NOMO-1 treated with dmso at 0.1 percent for 144 hours (cell line): Measurements from ENCODE around the gene LYPD1.

ENCODE experiments used
- DNase-seq: peaks from one replicate; lab custom pipeline; 2025; ENCODE audit not compliant: unreplicated experiment; lab: John Stamatoyannopoulos, UW

Gene LYPD1

DNA sequence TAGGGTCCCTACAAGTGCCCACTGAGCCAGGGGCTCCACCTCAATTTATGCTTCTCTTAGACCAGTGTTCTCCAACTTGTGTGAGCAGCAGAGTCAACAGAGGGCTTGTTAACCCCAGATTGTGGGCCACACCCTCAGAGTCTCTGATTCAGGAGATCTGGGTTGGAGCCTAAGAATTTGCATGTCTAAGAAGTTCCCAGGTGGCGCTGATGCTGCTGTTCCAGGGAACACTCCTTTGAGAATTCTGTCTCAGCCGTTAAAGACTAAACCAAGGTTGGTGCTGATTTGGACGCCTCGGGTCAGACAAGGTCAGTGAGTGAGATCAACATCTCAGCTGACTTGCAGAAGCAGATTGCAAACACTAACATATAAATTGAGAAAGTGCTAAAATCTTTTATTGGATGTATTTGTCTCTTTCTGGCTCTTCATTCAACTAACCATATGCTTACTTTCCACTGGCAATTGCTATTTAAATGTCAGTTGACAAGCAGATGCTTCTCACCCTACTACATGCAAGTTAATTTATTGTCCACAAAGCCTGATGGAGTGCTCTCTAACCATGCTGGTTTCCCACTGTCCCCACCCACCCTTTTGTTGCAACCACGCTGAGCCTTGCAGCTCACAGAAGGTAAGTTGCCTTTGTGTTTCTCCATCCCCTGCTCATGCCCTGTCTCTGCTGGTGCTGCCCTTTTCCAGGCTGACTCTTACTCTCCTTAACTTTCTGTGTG lies 31.5 kb downstream of the LYPD1 start:
- DNase-seq: no peak

DNA sequence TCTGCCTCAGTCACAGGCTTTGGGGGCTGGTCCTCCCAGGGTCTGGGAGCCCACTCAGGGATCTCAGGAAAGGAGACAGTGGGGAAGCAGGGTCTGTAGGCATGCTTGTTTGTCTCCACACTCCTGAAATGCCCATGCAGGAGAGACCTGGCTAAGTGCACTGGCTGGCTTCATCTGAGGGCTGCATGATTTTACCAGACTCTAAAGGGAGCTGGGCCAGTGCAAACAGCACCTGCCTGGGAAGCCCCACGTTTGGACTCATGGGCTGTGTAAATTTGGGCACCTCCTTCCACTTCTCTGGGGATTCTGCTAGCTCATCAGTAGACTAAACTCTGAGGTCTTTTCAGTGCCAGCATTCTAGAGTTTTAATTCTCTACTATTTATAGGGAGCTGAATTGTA lies 33.7 kb downstream of the LYPD1 start:
- DNase-seq: no peak

DNA sequence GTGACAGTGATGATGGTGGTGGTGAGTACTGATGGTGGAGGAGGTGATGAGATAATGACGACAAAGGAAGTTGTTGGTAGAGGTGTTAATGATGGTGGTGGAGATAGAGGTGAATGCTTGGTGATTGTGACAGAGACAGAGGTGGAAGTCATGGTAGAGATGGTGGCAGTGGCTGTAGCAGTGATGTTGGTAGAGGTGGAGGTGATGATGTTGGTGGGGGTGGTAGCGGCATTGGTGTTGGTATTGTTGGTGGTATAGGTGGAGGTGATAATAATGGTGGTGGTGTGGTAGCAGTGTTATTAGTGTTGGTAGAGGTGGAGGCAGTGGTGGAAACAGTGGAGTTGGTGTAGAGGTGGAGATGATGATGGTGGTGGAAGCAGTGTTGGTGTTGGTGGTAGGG lies 36.4 kb downstream of the LYPD1 start:
- DNase-seq: no peak

- no peak for DNase-seq
Measured at GRCh38 chr2:132632000-132632649, 37.9 kb downstream of the LYPD1 start.

GRCh38 chr2:132627536-132627935 lies 42.5 kb downstream of the LYPD1 start:
- no peak for DNase-seq

- DNase-seq: peak; percentile 26
Measured at GRCh38 chr2:132623096-132623839, 46.7 kb downstream of the LYPD1 start.

GRCh38 chr2:132621131-132621875 lies 48.7 kb downstream of the LYPD1 start:
- no peak for DNase-seq

GRCh38 chr2:132620115-132620514 lies 49.9 kb downstream of the LYPD1 start:
- no peak for DNase-seq

DNA sequence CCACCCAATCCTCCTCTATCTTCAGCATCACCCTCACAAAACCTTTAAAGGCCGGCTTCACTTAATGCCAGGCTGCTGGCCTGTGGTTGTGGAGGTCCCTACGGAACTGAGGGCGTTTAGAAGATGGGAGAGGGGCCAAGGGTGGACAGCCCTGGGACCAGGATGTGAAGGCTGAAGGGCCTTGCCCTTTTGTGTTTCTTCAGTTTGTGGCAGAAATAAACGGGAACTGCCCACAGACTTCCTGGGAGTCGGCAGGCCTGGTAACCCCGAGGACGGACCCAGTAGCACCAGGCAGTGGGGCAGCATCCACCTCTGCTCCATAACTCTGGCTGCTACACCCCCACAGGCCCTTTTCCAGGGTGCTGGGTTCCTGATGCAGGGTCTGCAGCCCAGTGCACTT lies 51.3 kb downstream of the LYPD1 start:
- DNase-seq: no peak

- no peak for DNase-seq
Measured at GRCh38 chr2:132617989-132618388, 52.0 kb downstream of the LYPD1 start.

GRCh38 chr2:132615329-132616085 lies 54.5 kb downstream of the LYPD1 start:
- DNase-seq: no peak

DNA sequence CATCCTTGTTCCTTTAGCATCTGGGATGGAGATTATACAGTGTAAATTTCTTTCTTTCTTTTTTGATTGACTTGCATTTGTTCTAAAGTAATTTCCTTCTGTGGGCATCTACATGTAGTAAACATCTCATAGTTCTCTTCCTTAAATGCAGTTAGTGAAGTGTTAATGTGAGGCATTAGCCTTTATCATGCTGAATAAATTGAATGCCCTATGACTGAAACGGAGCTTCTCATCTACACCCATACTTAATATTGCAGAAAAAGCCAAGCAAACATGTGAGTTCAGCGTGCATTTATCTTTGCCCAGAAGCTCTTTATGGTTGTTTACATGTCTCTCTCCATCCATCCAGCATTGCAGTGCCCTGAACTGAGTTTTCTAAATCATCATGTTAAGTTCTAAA lies 58.3 kb downstream of the LYPD1 start:
- no peak for DNase-seq

DNA sequence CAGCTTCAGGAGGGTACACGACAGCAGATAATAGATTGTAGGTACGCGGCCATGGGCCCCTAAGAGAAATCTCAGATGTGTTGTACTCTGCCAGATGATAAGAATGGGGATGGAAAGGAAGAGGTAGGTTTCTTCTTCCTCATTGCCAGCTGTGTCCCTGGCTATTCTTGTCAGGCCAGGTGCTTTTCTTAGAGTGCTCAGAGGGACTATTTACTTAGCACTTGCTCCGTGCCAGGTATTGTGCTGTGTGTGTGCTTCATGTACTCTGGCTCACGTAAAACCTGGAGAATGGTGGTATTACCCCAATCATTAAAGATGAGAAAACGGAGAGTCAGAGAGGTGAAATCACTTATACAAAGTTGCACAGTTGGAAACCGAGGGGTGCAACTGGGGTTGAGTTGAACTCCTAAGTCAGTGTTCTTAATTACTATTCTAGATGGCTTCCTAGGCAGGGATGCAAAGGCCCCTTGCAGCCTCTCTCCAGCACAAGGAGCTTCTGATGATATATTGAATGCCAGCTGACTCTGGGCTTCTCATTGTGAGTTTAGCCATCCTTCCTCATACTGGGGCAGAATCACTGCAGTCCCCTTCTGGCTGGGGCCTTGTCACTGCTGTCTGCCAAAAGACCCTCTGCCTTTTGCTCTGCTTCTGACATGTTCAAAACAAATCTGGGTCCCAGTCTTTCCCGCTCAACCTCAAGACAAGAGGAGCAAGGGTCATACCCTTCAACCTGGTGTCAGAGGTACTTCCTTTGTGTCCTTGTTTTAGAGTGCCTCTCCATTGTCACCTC lies 60.7 kb downstream of the LYPD1 start:
- DNase-seq: no peak

- DNase-seq: no peak
Measured at GRCh38 chr2:132608311-132608710, 61.7 kb downstream of the LYPD1 start.

DNA sequence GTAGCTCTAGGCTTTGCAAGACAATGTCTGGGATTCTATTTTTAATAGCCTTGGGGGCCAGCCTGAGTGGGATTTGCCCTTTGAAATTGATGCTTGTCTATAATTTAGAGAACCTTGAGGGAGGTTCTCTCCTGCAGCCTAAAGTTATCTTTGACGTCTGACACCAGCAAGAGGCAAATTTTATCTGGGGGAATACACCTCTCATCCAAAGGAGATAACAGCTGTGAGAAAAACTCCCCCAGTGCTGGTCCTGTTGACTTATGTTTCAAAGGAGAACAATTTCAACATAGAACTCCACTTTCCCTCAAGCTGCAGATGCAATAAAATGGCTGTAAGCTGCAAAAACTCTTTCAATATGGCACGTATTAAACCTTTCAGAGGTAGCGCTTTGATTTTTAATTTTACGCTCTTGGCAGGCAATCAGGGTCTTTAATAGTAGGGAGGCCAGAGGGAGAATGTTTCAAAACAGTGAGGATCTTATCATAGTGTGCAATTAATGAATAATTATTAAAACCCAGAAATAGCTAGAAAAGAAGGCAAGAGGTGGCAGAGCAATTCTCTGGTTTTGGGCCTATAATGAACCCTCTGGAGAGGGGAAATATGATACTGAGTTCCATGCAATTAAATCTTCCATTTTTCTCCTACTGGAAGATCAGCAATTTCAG lies 62.4 kb downstream of the LYPD1 start:
- DNase-seq: no peak

DNA sequence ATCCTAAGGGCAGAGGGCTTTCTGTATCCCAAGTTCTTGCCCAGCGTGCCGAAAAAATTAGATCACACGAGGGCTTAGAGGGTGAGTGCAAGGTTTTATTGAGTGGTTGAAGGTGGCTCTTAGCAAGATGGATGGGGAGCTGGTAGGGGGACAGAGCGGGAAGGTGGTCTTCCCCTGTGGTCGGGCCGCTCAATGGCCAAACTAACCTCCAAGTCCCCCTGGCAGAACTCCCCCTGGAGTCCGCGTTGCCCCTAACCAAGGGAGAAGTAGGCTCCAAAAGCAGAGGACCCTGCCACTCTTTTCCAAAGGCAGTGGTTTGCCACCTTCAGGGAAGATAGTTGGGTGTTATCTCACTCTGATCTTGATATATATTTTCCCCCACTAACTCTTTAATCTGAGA lies 63.4 kb downstream of the LYPD1 start:
- no peak for DNase-seq

- no peak for DNase-seq
Measured at GRCh38 chr2:132605236-132606180, 64.5 kb downstream of the LYPD1 start.

- DNase-seq: no peak
Measured at GRCh38 chr2:132604561-132604960, 65.4 kb downstream of the LYPD1 start.
